CD1c-positive myeloid dendritic cell (primary cell): ENCODE data around the gene SDCBP2.

Source experiments
- DNase-seq: peaks from one replicate; pipeline ENCODE4 v3.0.0-alpha.2; 2016; ENCODE audit errors: extremely low spot score

Gene SDCBP2

GRCh38 chr20:1274485-1275311 is 54.2 kb downstream of the SDCBP2 start:
- no peak for DNase-seq

DNA sequence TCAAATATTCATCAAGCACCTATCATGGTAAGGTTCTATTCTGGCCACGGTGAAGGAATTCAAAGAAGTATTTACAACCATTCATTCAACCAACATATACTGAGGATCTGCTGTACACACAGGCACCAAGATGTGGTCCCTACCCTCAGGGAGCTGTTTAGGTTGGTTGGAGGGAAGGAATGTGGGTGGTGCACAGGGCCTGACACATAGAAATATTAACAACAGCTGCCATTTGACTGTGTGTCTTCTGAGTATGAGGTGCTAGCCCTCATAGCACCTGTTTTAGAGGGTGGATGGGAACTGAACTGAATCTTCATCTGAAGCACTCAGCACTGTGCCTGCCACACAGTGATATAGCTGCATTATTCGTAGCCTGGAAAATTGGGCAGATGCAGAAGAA is 55.6 kb downstream of the SDCBP2 start:
- DNase-seq, result no peak

DNA sequence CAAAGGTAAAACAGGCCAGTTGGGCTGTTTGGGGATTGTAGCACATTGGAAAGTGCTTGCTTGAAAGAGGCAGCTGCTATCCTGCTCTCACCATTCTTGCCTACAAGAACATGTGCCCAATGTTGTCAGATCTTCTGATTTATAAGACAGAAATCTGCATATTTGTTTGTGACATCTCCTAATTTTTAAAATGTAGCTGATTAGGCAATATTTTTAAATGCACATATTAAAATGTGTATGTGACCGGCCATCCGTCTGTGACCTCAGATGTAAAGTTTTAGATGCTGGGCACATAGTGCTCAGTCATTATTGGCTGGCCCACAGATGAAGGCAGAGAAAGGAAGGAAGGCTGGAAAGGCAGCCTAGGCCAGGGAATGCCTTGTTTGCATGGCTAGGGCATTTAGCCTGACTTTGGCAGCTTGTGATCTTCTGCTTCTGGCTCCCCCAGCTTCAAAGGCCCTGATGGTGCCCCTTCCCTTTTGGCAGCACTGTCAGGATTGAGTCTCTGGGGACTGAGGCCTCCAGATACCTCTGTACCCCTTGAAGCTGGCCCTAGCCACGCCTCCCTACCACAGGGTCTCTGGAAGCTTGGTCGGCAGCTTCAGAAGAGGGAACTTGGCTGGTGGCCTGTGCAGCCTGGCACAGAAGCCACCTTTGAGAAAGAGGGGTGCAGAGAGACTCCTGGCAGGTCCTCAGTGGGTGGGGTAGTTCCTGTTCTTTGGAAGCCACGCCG is 56.4 kb downstream of the SDCBP2 start:
- no peak for DNase-seq

DNA sequence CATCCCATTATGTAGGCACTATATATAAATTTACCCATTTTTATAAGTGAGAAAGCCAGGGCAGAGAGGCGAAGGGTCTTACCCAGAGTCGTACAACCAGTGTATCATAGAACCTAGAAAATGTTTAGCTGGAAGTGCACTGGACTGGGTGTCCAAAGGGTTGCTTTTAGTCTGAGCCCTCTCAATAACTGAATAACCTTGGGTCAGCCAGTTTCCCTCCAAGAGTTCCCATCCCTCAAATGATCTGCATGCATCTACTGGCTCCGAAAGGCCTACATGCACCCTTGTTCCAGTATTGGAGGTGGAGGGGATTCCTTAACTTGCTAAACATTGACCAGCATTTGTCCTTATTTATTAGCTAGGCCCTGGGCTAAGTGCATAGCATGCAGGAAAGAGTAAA is 59.1 kb downstream of the SDCBP2 start:
- no peak for DNase-seq

DNA sequence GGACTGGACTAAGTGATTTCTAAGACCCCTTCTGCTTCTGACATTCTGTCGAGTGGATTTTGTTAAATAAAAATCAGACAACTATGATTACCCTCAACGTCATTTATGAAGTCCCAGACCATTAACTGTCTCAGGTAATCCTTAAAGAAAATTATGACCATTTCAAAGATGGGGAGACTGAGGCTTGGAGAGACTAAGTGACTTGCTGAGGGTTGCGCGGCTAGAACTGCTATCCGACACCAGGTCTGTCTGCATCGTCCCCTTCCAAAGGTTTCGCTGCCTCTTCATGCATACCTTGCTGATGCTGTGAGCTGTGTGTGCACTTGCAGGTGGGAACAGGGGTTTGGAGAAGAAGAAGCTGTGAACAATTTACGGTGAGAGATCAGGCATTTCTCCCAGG is 59.7 kb downstream of the SDCBP2 start:
- DNase-seq, result no peak

DNA sequence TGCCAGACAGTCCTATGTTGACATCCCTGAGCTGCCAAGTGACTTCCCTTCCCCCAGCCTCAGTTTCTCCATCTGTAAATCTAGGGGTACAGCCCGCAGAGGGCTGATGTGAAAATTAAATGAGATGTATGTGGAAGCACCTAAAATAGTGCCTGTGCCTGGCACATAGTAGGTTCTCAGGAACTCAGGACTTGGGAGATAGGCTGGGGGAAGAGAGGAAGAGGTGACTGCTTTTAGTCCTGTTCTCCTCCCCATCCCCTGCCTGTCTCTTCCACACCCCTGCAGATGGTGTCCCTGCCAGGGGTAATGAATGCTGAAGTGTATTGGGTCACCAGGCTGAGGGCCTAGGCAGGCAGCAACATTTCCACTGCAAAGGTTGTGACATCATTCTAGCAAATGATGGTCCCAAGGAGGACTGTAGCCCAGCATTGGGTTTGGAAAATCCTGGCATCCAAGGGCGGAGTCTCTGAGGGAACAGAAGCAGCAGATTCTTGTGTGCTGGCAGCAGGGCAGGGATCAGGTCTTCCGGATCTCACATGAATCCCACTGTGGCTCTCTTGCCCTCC is 61.0 kb downstream of the SDCBP2 start:
- no peak for DNase-seq

GRCh38 chr20:1267161-1267560 is 61.8 kb downstream of the SDCBP2 start:
- DNase-seq, result no peak

- DNase-seq, result peak; percentile 19
Observed at GRCh38 chr20:1266167-1266973, 62.6 kb downstream of the SDCBP2 start, which contains the start of gene SNPH. SNPH (plus strand) TSS chr20:1266294; CDS start chr20:1296240, 29,946 bp downstream.

GRCh38 chr20:1265916-1266166 is 63.1 kb downstream of the SDCBP2 start:
- DNase-seq, result no peak

DNA sequence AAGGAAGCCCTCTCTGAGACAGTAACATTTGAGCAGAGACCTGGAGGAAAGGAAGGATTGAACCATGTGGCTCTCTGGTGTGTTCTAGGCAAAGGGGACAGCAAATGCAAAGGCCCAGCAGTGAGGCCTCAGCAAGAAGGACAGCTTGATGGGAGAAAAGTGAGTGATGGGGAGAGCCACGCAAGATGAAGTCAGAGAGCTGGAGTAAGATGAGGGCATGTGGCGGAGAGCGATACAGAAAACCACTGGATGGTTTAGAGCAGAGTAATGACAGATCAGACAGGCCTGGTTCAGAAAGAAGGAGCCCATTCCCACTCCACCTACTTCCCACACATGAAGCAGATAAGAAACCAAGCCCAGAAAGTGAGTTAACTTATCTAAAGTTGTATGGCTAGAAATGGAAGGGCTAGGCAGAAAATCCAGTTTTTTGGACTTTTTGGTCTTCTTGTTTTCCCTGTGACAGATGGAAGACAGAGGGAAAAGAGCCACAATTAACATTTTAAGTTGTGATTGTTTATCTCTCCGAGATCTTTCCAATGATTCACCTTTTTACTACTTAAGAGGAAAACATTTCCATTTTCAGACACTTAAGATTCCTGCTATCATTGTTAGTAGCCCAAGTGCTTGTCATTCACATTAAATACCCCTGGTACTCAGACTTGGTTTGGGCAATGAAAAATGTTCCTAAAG is 63.6 kb downstream of the SDCBP2 start:
- no peak for DNase-seq

DNA sequence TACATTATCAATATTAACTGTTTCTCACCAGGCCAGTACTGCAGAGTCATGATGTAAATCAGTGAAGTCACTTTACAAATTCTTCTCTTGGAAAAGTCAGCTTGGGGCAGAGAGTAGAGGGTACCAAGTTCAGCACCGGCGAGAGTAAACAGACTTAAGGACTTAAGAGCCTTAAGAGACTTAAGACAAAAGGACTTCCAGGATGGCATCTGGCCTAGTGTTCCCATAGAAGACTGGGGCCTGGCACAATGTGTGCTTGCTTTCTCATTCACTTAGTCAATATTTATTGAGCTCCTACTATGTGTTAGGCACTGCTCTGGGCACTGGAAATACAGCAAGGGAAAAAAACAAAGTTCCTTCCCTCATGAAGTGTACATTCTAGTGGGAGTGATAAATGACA is 64.2 kb downstream of the SDCBP2 start:
- no peak for DNase-seq

DNA sequence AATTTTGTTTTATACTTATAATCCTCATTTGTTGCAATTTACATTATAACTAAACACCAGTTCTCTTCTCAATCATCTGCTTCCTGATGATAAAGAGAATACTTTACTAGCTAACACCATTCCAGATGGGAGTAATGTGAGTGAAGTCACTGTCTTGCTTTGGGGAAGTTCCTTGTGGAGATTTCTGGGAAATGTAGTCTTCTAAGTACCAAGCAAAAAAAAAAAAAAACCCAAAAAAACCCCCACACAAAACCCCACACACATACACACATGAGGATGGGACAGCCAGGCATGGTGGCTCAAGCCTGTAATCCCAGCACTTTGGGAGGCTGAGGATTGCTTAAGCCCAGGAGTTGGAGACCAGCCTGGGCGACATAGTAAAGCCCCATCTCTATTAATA is 65.1 kb downstream of the SDCBP2 start:
- no peak for DNase-seq
